Fibroblast of mammary gland (primary cell): ENCODE measurements around the gene SUFU.
"Not testable (repeated sequence)": the region's sequence is repeated elsewhere in the genome, so short reads cannot be mapped to it uniquely, and the experiment has no call there.

Experiments used
- DNase-seq: peaks from one replicate; pipeline ENCODE4 v3.0.0-alpha.2; 2010; ENCODE audit warnings: low read depth
- H3K4me3 ChIP-seq: 2 replicates; pipeline ENCODE4 v1.5.1; 2011; ENCODE audit warnings: low read depth, mild to moderate bottlenecking, low read length, moderate library complexity; ENCODE audit not compliant: control insufficient read depth
- CTCF ChIP-seq: conservative IDR thresholded peaks from 2 replicates; pipeline ENCODE4 v1.5.1; 2011; ENCODE audit warnings: low read depth, low read length, inconsistent platforms; ENCODE audit not compliant: control insufficient read depth, insufficient read depth

Gene SUFU

DNA sequence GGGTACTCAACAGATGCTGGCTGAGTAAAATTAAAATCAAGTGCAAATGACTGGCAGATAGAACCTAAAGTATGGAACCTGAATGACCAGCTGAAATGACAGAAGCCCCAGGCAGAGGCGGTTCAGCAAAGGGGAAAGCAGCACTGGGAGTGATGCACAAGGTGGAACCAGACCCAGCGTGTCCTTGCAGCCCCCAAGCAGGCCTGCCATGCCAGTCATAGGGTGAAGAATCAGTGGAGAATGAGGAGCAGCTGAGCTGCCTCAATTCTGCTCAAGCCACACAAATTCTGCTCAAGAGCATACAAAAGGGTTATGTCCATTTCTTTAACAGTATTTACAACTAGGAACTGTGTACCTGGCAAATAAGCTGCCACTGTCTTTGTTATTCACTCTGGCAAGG, 10.0 kb upstream of the SUFU start:
- no peak for DNase-seq
- no peak for TF ChIP-seq CTCF
- no peak overlapping the region for H3K4me3 ChIP-seq

DNA sequence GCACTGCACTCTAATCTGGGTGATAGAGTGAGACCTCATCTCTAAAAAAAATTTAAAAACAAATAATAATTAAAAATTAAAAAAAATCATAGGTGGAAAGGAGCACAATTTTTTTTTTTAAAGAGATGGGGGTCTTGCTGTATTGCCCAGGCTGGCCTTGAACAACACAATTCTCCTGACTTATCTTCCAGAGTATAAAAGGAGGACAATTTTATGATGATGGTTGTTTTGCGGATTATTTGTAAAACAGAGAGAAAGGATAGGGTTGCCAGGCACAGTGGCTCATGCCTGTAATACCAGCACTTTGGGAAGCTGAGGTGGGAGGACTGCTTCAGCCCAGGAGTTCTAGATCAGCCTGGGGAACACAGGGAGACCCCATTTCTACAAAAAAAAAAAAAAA, 6.2 kb upstream of the SUFU start:
- no peak for DNase-seq
- H3K4me3 ChIP-seq: no peak overlapping the region
- no peak for TF ChIP-seq CTCF

DNA sequence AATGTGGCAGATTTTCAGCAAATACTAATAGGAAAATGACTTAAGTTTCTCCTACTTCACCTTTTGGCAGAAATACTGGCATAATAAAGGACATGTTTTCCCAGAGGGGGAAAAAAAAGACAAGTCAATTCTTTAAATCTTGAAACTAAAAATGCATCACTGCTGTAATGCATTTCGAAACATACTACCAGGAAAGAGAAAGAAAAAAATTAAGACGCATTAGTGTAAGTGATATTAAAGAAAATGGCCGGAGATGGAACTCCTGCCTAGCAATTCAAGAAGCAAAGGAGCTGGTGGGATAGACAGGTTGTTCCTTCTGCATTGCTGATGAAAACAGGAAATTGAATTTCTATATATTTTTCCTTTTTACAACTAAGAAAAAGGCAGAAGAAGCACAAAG, 4.4 kb upstream of the SUFU start:
- TF ChIP-seq CTCF: no peak
- no peak for DNase-seq

GRCh38 chr10:102500686-102501085, 3.1 kb upstream of the SUFU start:
- not testable (repeated sequence) for H3K4me3 ChIP-seq, DNase-seq

More for the DNA sequence above, 4.4 kb upstream of the SUFU start:
- no peak overlapping the region for H3K4me3 ChIP-seq

DNA sequence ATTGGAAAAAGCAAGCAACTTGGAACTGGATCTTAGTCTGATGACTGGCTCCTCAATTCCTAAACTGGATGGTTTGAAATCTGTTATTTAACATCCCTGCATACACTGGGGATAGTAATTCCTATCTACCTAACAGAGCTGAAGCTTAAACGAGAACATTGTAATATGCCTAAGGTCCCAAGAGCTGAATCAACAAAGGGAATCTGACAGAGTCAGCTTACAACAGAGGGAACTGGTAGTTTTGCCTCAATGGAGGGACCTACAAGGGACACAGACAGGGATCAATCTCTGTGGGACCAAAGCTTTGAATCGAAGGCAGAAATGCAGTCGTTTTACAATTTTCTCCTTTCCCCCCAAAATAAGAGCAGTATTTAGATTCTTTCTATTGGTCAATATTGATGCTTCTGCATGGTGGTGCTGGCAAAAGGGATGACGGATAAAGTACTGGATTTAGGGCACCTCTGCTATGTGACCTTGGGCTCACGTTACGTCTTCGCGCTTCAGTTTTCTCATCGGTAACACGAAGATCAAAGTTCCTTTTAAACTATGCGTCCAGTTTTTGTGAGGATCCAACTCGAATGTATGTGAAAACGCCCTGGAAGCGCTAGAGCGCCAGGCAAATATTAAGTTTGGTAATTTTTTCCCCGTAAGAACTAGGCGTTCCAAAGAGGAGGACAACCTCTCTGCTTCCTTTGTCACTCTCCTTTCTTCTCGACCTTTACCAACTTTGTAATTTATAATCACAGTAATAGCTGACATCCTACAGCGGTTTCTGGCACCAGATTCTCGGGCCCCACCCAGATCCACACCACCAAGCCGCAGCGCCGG, 2.4 kb upstream of the SUFU start:
- peak; percentile 24 for DNase-seq
- peak overlapping the region; percentile 99 for H3K4me3 ChIP-seq
- no peak for TF ChIP-seq CTCF

- peak; percentile 99 for DNase-seq
- TF ChIP-seq CTCF: no peak
- peak overlapping the region; percentile 99 for H3K4me3 ChIP-seq
Measured at GRCh38 chr10:102502029-102502336, 1.8 kb upstream of the SUFU start.

DNA sequence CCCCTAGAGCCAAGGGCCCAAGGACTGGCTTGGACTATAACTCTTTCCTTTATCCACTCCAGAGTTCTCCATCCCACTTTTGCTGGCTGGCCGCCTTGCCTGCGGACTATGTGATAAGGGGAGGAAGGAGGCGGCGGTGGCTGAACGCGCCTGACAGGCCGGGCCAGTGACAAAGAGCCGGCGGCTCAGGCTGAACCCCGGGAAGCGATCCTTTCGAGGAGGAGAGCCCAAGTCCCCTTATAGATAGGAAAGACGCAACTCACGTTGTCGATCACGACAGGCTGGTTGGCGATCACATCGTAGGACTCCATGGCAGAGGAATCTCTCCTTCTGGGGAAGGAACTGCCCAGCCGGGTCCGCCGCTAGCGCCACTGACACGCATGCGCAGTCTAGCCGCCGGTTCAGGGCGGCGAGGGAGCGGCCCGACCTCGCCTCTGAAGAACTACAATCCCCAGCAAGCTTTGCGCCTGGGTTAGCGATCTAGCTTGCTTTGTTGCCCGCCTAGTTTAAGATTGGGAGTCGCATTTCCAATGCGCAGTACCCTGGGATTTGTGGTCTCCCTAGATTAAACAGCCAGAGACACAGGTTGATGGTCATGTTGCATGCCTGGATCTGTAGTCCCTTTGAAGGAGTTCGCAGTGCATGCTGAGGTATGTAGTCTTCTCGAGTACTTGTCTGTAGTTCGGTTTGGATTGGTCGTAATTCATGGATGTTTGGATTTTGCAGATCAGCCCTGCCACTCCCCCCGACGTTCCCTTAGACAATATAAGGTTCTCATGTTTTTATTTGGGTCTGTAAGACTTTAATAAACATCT, 1.2 kb upstream of the SUFU start, which contains the start of gene ACTR1A:
Gene ACTR1A (minus strand): TSS at position 376 of the 815 bp plus-strand sequence. CDS start 65 bp downstream, at position 311.
- peak within 1 kb of the TSS; percentile 99 for H3K4me3 ChIP-seq
- DNase-seq: peak; percentile 100
- no peak for TF ChIP-seq CTCF
